DOHH2 (cell line): ENCODE results near the gene NRXN3.

Experiments used
- CTCF ChIP-seq: fragments of 200-600 bp; sonication (generic); IDR thresholded peaks from one replicate; pipeline ENCODE4 v1.5.1; 2014; ENCODE audit warnings: antibody characterized with exemption, mild to moderate bottlenecking, low read depth, low read length; ENCODE audit not compliant: poor library complexity, severe bottlenecking
- EZH2phosphoT487 ChIP-seq: fragments of 200-600 bp; sonication (generic); IDR thresholded peaks from 2 replicates; pipeline ENCODE4 v1.6.1; 2017; ENCODE audit warnings: borderline replicate concordance, mild to moderate bottlenecking, antibody characterized with exemption, low read length, moderate library complexity, mixed read lengths

- TF ChIP-seq CTCF, result no peak
- TF ChIP-seq EZH2phosphoT487, result no peak
Measured at GRCh38 chr14:78254911-78255461, 84.8 kb downstream of the NRXN3 start.
